ENCODE results near the gene MPST.

- peak; percentile 73 for TF ChIP-seq CTCF (conservative IDR thresholded peaks at IDR 0.05; ENCODE audit: low read length)
- no peak for TF ChIP-seq EZH2phosphoT487 (IDR thresholded peaks at IDR 0.05; ENCODE audit: borderline replicate concordance)
Measured at GRCh38 chr22:37043828-37044538, 24.4 kb downstream of the MPST start.

Data from Loucy (cell line).